Vagina (tissue), 2 donors: ENCODE data around the gene EMILIN1.

ENCODE experiments used
- CTCF ChIP-seq, 3 experiments: fragments of 450-650 bp in 2 of 3; fragments of 200-600 bp in 1 of 3; sonication (generic) in 1 of 3; IDR thresholded peaks; one replicate each; pipeline ENCODE4 v1.5.1; 2017 to 2019; ENCODE audit warnings: antibody characterized with exemption in 3 of 3, mild to moderate bottlenecking in 2 of 3, moderate library complexity in 2 of 3
- POLR2AphosphoS5 ChIP-seq, 2 donors: sonication (generic); formaldehyde crosslinking; IDR thresholded peaks; one replicate each; pipeline ENCODE4 v1.9.0; 2017; ENCODE audit warnings: antibody characterized with exemption in 2 of 2, mild to moderate bottlenecking in 2 of 2, low read depth in 1 of 2; ENCODE audit not compliant: insufficient read depth in 1 of 2

GRCh38 chr2:27060323-27060722, 18.1 kb upstream of the EMILIN1 start:
- no peak for TF ChIP-seq CTCF (IDR thresholded peaks at IDR 0.05)
- no peak for TF ChIP-seq POLR2AphosphoS5 (IDR thresholded peaks at IDR 0.05; ENCODE audit: insufficient read depth in 1 of 2, low read depth in 1 of 2)
